Adrenal gland (tissue), 5 donors: Measurements from ENCODE around the gene MAP1B.

Experiments used
- POLR2A ChIP-seq, 2 donors: fragments of 450-650 bp; IDR thresholded peaks; one replicate each; pipeline ENCODE4 v1.6.1; 2017; ENCODE audit warnings: antibody characterized with exemption in 2 of 2, mild to moderate bottlenecking in 2 of 2, moderate library complexity in 1 of 2
- TF ChIP-seq, protein P1 (sequence below), 6 experiments: fragments of 450-650 bp in 4 of 6; fragments of 200-600 bp in 2 of 6; sonication (generic) in 1 of 6; IDR thresholded peaks; 1 replicate in 5 of 6; 2 replicates in 1 of 6; pipeline versions ENCODE4 v1.5.1 to v1.8.0; 2016 to 2021; ENCODE audit warnings: antibody characterized with exemption in 6 of 6, mild to moderate bottlenecking in 2 of 6, moderate library complexity in 1 of 6
- donor health status: DM: no; HTN: no; CAD: no.

GRCh38 chr5:72066705-72067107 lies 40.6 kb upstream of the MAP1B start:
- TF ChIP-seq, protein P1, sequence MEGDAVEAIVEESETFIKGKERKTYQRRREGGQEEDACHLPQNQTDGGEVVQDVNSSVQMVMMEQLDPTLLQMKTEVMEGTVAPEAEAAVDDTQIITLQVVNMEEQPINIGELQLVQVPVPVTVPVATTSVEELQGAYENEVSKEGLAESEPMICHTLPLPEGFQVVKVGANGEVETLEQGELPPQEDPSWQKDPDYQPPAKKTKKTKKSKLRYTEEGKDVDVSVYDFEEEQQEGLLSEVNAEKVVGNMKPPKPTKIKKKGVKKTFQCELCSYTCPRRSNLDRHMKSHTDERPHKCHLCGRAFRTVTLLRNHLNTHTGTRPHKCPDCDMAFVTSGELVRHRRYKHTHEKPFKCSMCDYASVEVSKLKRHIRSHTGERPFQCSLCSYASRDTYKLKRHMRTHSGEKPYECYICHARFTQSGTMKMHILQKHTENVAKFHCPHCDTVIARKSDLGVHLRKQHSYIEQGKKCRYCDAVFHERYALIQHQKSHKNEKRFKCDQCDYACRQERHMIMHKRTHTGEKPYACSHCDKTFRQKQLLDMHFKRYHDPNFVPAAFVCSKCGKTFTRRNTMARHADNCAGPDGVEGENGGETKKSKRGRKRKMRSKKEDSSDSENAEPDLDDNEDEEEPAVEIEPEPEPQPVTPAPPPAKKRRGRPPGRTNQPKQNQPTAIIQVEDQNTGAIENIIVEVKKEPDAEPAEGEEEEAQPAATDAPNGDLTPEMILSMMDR (IDR thresholded peaks at IDR 0.05) = no peak
- no peak for TF ChIP-seq POLR2A (IDR thresholded peaks at IDR 0.05)
